ENCODE data around the gene AOX1.

GRCh38 chr2:200654823-200655222, 69.0 kb downstream of the AOX1 start:
- TF ChIP-seq CTCF (IDR thresholded peaks at IDR 0.05; ENCODE audit: insufficient read depth, low read length) (no peak), POLR2AphosphoS5 (IDR thresholded peaks at IDR 0.05; ENCODE audit: low read depth) (no peak), SPI1 (IDR thresholded peaks at IDR 0.05; ENCODE audit: borderline replicate concordance, low read depth) (no peak)
